HG03342 (cell line): ENCODE data around the gene CXorf65.

Experiments
- ATAC-seq: cut with Tn5 transposase; IDR thresholded peaks from one replicate; pipeline ENCODE4 v1.9.1; 2021; ENCODE audit warnings: mild to moderate bottlenecking, moderate library complexity; ENCODE audit not compliant: unreplicated experiment

CXorf65 gene

DNA sequence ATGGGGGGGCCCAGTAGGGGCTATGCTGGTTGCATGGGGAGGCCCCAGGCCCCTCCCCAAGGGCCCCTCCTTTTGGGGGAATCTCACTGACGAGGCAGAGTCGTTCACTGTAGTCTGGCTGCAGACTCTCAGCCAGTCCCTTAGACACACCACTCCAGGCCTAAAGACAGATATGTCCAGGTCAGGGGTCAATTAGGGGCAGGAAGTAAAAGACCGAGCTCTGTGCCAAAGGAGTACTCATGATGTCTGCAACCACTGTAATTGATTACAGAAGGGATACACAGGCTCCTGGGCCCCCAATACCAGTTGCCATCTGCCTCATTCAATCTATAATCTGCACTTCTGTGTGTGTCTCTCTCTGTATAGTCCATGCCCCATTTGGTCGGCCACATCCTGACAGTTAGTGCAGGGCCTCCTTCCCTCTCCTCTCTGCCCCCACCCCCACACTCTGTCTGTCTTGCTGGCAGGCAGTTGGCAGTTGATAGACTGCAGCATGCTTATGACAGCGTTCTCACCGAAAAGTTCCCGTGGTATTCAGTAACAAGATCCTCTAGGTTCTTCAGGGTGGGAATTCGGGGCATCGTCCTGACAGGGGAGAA is 1.3 kb upstream of the CXorf65 start:
- no peak for ATAC-seq

- ATAC-seq, result no peak
Observed at GRCh38 chrX:71107245-71107644, 705 bp upstream of the CXorf65 start.

DNA sequence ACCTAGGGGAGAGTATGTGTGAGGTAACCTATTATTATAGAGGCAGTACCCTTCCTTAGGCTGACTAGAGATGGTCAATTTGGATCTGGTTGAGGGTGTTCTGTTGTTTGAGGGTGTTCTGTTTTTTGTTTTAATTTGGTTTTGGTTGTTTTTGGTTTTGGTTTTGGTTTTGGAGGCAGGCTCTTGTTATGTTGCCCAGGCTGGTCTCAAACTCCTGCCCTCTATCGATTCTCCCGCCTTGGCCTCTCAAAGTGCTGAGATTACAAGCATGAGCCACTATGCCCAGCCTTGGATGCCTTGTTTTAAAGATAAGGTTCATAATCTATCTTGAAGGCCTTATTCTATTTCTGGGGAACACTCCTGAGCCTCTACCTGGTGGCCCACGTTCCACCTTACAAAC is 912 bp downstream of the CXorf65 start:
- ATAC-seq, result no peak

GRCh38 chrX:71103110-71103983 is 3.2 kb downstream of the CXorf65 start:
- peak; percentile 46 for ATAC-seq

GRCh38 chrX:71102292-71102691 is 4.2 kb downstream of the CXorf65 start:
- no peak for ATAC-seq

GRCh38 chrX:71100581-71101505 is 5.7 kb downstream of the CXorf65 start:
- no peak for ATAC-seq

DNA sequence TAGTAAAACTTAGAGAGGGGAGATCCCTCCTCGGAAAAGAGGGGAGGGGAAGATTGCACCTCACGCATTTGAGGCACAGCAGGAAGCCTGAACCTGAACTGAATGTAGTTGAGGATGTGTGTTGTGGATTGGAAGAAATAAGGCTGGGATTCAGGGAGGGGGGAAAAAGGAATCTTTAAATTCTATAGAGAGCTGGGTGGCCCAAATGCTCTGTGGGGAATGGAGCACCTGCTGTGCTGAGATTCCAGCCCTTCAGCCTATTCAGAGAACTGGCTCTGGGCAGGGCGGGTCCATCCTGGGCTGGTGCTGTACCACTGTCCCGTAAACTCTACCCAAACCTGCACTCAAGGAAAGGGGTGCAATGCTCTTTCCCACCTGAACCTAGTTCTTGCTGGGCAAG is 6.8 kb downstream of the CXorf65 start:
- ATAC-seq, result no peak

DNA sequence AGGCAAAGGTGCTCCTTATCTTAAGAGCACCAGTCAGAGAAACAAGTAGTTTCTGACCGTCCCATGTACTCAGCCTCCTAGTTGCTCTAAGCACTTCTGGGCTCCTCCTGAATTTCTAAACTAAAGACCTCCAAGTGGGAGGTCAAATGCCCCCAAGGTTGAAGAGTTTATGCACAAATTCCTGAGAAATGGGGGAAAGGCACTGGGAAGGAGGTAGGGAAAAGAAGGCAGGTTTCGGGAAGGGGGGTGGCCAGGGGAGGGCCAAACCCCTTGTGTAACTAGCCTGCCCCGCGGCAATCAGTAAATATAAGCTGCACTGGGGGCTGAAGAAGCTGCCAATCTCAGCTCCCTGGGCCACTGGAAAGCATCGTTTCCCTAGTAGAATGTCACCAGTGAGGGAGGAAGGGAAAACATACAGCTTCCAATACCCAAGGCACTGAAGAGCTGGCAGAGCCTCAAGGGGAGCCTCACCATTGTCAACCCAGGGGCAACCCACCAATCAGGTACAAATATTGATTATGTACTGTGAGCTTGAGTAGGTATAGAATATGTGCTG is 7.5 kb downstream of the CXorf65 start:
- no peak for ATAC-seq

GRCh38 chrX:71098302-71098701 is 8.2 kb downstream of the CXorf65 start:
- ATAC-seq, result peak; percentile 53

DNA sequence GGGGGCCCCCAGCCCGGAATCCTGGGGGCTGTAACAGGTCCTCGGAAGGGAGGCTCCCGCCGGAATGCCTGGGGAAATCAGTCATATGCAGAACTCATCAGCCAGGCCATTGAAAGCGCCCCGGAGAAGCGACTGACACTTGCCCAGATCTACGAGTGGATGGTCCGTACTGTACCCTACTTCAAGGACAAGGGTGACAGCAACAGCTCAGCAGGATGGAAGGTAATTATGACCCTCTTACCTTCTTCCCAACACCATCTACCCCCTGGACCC is 9.8 kb downstream of the CXorf65 start:
- ATAC-seq, result no peak

GRCh38 chrX:71095981-71096759 is 10.4 kb downstream of the CXorf65 start:
- ATAC-seq, result no peak

GRCh38 chrX:71095555-71095980 is 11.0 kb downstream of the CXorf65 start, which contains the start of gene FOXO4:
FOXO4 (plus strand) TSS chrX:71095851; CDS start chrX:71096529, 678 bp downstream.
- peak; percentile 82 for ATAC-seq

DNA sequence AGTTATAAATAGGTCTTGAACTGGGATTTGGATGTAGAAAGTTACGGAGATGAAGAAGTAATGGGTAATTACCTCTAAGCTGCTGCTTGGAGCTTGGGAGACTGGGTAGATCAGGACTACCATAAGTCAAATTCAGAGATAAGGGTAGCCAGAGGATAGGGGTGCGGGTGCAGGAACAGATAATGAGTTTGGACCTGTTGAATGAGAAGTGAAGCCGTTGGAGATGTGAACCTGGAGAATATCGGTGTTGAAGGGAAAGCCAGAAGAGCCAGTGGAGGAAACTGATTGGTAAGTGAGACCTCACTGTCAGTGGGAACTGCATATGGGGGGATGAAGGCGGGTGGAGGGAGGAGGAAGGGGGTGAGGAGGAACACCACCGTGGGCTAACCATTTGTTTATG is 11.5 kb downstream of the CXorf65 start:
- no peak for ATAC-seq

- ATAC-seq, result no peak
Observed at GRCh38 chrX:71091263-71091662, 15.3 kb downstream of the CXorf65 start.

DNA sequence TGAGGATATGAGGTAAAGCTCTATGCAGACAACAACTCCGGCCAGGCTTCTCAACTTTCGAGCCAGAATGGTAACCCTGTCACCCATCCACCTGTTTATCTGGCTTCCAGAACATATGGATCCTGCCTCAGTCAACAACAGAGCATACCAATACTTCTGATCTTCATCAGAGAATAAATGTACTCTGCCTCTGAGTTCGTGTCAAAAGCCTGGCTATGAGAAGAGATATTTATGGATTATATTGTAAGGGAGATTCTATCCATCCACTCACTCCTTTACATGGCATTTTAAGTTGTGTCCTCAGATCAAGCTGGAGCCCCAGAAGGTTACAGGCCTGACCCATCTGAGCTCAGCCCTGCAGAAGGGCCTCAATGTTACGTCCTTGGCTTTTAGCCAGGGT is 20.6 kb downstream of the CXorf65 start:
- no peak for ATAC-seq

GRCh38 chrX:71082822-71083221 is 23.7 kb downstream of the CXorf65 start:
- no peak for ATAC-seq

DNA sequence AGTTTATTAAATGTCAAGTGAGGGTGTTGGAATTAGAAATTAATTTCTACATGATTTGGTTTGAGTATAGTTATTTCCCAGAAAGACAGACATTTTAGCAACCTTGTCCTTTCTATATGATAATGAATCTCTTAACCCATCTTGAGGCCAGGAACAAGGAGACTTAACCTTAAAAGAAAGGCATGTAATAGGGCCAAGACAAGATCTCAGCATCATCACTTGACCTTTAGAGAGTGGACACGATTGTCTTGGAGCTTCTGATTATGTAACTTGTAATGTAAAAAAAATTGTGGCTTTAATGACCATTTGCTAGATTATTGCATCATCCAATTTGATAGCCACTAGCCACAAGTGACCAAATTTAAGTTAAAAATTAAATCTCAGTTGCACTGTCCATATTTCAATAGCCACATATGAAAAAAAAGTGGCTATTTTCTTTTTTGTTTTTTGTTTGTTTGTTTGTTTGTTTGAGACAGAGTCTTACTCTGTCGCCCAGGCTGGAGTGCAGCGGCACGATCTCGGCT is 24.4 kb downstream of the CXorf65 start:
- no peak for ATAC-seq

DNA sequence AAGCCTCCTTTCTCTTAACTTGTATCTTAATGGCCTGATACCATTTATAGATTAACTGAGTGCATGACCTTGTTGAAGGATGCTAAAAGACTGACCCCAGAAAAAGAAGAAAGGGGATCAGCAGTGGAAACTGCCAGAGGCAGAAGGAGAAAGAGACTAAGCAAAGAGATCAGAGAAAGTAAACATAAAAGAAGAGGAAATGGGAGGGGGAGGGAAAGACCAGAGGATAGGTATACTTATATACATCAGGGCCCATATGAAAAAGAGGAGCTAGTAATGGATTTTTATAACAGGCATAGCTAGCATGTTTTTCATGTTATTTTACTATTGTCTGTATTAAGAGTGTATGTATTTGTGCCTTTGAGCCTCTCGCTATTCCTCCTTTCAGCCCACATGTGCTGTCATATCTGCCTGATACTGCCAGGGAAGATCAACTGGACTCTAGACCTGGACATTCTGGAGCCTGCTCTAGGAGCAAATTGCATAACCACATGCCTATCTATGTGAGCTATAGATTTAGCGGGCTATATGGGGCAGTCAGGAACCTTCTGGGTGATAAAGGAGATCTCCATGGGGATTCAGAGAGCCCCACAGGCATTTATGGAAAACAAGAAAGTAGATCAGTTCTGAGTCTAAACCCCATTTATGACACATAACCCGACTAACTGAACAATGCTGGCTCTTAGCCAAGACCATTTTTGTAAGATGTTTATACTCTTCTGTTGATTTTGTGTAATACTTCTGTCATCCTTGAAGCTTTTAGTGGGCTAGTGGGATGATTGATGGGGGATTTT is 25.0 kb downstream of the CXorf65 start:
- no peak for ATAC-seq

DNA sequence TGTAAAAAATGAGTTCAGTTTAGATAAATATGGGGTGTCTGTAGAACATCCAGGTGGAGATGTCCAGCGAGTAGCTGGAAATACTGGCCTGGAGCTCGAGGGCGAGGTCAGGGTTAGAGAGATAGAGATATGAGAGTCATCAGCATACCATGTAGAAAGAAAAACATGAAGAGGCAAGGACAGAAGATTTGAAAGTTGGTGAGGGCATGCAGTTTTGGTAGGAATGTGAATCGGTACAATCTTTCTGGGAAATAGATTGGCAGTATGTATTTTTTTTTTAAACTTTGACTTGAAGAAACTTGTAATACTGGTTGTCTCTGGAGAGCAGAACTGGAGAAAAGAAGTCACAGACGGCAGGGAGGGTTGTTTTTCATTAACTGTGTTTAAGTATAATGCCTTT is 36.0 kb downstream of the CXorf65 start:
- no peak for ATAC-seq
